Activated CD4-positive, alpha-beta T cell treated with anti-CD3 and anti-CD28 coated beads for 24 hours (primary cell): ENCODE data around the gene PMFBP1.

Source experiments
- DNase-seq, 2 donors: peaks; one replicate each; pipeline ENCODE4 v3.0.0-alpha.2; 2020; ENCODE audit warnings: low read depth in 2 of 2

Gene PMFBP1

GRCh38 chr16:72172105-72173034 is at the start of gene PMFBP1:
Gene PMFBP1, minus strand, starts transcription at chr16:72172155. Its CDS starts 947 bp downstream, at chr16:72171208.
- DNase-seq = no peak

GRCh38 chr16:72221630-72222024 is 49.7 kb upstream of the PMFBP1 start:
- DNase-seq = no peak

GRCh38 chr16:72220875-72221629 is 49.1 kb upstream of the PMFBP1 start:
- no peak for DNase-seq

- DNase-seq = no peak
Observed at GRCh38 chr16:72219282-72219681, 47.3 kb upstream of the PMFBP1 start.

GRCh38 chr16:72216767-72217166 is 44.8 kb upstream of the PMFBP1 start:
- no peak for DNase-seq

GRCh38 chr16:72214821-72215220 is 42.9 kb upstream of the PMFBP1 start:
- DNase-seq = no peak

GRCh38 chr16:72211110-72211509 is 39.2 kb upstream of the PMFBP1 start:
- DNase-seq = no peak

GRCh38 chr16:72210555-72210954 is 38.6 kb upstream of the PMFBP1 start:
- DNase-seq = no peak

GRCh38 chr16:72210072-72210471 is 38.1 kb upstream of the PMFBP1 start:
- no peak for DNase-seq

- DNase-seq = no peak
Observed at GRCh38 chr16:72206299-72206698, 34.3 kb upstream of the PMFBP1 start.

- no peak for DNase-seq
Observed at GRCh38 chr16:72203401-72203800, 31.4 kb upstream of the PMFBP1 start.

GRCh38 chr16:72202014-72202413 is 30.1 kb upstream of the PMFBP1 start:
- DNase-seq = no peak

- no peak for DNase-seq
Observed at GRCh38 chr16:72201387-72201786, 29.4 kb upstream of the PMFBP1 start.

GRCh38 chr16:72199761-72200337 is 27.9 kb upstream of the PMFBP1 start:
- no peak for DNase-seq

GRCh38 chr16:72198771-72199201 is 26.8 kb upstream of the PMFBP1 start:
- no peak for DNase-seq

GRCh38 chr16:72198021-72198711 is 26.2 kb upstream of the PMFBP1 start:
- no peak for DNase-seq

GRCh38 chr16:72197545-72197944 is 25.6 kb upstream of the PMFBP1 start:
- no peak for DNase-seq

GRCh38 chr16:72195609-72196008 is 23.7 kb upstream of the PMFBP1 start:
- DNase-seq = no peak

- DNase-seq = no peak
Observed at GRCh38 chr16:72191551-72191950, 19.6 kb upstream of the PMFBP1 start.

- DNase-seq = no peak
Observed at GRCh38 chr16:72189865-72190371, 18.0 kb upstream of the PMFBP1 start.

GRCh38 chr16:72188541-72188940 is 16.6 kb upstream of the PMFBP1 start:
- no peak for DNase-seq

GRCh38 chr16:72187551-72187950 is 15.6 kb upstream of the PMFBP1 start:
- DNase-seq = no peak
